GM18499 (cell line): ENCODE measurements around the gene AKAP13.
"Not testable (repeated sequence)": the region's sequence is repeated elsewhere in the genome, so short reads cannot be mapped to it uniquely, and the experiment has no call there.

Source experiments
- ATAC-seq: cut with Tn5 transposase; IDR thresholded peaks from one replicate; pipeline ENCODE4 v1.9.1; 2021; ENCODE audit warnings: moderate number of reproducible peaks; ENCODE audit not compliant: insufficient read depth, unreplicated experiment

Gene AKAP13

DNA sequence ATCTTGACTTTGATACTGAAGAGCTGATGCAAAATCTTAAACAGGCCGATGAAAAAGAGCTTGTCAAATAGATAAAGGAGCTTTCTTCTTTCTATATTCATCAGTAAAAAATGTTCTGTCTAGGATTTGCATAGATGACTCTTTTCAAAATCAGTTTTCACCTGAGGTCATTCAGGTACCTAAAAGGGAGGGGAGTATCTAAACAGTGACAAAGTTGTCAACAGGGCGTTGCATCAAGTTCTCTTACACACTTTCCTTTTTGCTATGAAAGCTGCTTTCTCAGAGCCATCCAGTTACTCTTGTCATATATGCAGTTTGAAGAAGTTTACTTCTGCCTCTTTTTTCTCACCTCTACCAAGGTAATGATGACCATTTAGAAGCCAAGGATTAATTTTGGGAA, 60.0 kb downstream of the AKAP13 start:
- ATAC-seq: no peak

GRCh38 chr15:85441854-85442253, 61.5 kb downstream of the AKAP13 start:
- not testable (repeated sequence) for ATAC-seq

GRCh38 chr15:85443046-85443445, 62.6 kb downstream of the AKAP13 start:
- peak; percentile 20 for ATAC-seq

- peak; percentile 59 for ATAC-seq
These were observed 63.2 kb downstream of the AKAP13 start for GRCh38 chr15:85443593-85444087.

DNA sequence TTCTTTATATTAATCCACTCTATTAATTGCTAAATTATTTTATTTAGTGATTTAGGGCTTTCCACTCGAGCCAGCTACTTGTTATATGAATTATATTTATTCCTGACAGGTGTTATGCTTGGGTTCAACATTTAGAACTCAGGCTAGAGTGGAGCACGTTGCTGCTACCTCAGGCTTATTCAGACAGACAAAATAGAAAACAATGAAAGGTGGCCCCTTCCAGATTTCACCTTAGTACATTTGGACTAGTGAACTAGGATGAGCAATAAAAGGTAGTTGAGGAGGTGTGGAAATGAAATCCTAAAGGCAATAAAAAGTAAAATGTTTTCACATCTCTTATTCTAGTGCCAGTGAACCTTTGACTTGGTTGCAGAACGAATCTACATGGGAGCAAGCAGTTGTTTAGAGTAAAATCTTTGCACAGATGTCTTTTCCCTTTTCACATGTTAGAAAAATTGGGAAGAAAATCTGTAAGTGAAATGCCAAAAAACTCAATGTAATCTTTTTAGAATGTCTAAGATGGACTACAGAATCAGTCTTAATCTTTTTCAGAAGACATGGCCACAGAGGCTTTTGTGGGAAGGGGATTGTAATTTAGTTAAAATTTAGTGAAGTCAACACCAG, 63.8 kb downstream of the AKAP13 start:
- no peak for ATAC-seq

- ATAC-seq: no peak
These were observed 65.0 kb downstream of the AKAP13 start for GRCh38 chr15:85445361-85445760.

DNA sequence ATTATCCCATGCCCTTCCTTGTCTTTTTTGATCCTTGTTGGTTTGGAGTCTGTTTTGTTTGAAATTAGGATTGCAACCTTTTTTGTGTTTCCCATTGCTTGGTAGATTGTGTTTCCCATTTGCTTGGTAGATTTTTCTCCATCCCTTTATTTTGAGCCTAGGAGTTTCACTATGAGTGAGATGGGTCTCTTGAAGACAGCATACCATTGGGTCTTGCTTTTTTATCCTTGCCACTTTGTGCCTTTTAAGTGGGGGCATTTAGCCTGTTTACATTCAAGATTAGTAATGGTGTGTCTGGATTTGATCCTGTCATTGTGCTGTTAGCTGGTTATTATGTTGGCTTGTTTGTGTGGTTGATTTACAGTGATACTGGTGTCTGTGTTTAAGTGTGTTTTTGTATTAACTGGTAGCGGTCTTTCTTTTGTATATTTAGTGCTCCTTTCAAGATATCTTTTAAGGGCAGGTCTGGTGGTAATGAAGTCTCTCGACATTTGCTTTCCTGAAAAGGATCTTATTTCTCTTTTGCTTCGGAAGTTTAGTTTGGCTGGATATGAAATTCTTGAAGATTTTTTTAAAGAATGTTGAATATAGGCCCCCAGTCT, 70.8 kb downstream of the AKAP13 start:
- no peak for ATAC-seq

- no peak for ATAC-seq
These were observed 72.0 kb downstream of the AKAP13 start for GRCh38 chr15:85452436-85452835.

GRCh38 chr15:85453144-85453872, 72.9 kb downstream of the AKAP13 start:
- ATAC-seq: no peak

DNA sequence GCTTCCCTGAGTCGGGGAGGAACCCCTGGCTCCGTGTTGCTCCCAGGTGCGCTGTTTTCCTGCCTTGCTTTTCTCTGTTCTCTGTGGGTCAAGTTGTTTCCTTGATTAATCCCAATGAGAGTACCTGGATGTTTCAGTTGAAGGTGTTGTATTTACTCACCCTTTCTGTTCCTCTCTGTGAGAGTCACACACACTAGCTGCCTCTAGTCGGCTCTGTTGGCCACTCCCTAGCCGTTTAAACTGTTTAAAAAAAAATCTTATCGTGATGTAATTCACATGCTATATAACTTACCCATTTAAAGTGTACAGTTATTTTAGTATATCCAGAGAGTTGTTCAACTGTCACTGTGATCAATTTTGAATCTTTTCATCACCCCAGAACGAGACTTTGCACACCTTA, 74.0 kb downstream of the AKAP13 start:
- ATAC-seq: no peak

DNA sequence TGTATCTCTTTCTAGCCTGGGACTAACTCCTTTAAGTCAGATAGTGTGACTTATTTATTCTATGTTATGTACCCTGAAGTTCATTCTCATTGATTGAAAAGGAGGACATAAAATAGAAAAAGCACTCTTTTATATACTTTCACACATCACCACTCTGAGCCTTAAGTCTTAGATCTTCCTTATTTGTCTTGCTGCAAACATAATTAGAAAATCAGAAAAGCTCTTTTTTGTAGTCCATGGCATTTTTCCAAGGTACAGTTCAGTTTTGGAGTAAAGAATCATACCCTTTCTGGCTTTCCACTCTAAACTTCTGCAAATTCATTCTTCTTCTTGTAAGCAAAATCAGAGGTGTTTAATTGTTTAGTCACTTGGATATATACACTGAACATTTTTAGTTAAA, 75.5 kb downstream of the AKAP13 start:
- ATAC-seq: no peak

GRCh38 chr15:85456798-85457197, 76.4 kb downstream of the AKAP13 start:
- no peak for ATAC-seq

DNA sequence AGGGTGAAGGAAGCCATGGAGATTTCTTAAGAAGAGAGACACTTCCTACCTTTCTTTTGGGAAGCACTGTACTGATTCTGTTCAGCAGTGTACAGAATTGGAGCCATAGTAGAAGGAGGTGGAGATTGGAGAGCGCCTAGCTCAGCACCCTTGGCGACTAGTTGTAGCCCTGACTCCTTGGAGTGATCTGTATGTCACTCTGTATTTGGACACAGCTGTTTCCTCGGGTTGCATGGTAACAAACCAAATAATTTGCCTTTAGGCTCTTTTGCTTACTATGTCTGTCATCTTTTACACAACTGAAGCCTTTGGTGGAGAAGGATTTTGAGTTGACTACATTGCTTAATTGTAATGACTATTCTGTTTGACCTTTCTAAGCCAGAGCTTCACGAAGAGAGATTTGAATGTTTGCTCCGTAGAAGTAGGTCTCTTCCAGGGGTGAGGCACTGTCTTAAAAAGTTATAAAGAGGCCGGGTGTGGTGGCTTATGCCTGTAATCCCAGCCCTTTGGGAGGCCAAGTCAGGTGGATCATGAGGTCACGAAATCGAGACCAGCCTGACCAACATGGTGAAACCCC, 77.1 kb downstream of the AKAP13 start:
- peak; percentile 79 for ATAC-seq

- ATAC-seq: no peak
These were observed 78.4 kb downstream of the AKAP13 start for GRCh38 chr15:85458764-85459163.

DNA sequence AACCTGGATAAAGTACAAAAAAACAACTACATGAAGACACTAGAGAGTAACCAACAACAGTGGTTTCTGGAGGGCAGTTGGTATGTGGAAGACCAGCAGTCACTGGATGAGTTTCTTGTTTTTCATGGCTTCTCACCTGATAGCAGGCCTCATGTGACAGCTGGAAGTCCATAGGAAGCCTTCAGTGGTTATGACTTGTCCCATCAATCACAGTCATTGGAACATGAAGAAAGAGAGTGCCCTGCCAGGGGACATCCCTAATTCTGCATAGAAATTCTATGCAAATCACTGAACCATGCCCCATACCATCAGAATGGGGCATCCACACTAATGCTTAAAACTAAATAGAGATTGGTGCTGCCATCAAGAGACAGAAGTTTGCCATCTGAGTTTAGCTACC, 81.6 kb downstream of the AKAP13 start:
- ATAC-seq: no peak

GRCh38 chr15:85463276-85463892, 83.0 kb downstream of the AKAP13 start:
- ATAC-seq: no peak

DNA sequence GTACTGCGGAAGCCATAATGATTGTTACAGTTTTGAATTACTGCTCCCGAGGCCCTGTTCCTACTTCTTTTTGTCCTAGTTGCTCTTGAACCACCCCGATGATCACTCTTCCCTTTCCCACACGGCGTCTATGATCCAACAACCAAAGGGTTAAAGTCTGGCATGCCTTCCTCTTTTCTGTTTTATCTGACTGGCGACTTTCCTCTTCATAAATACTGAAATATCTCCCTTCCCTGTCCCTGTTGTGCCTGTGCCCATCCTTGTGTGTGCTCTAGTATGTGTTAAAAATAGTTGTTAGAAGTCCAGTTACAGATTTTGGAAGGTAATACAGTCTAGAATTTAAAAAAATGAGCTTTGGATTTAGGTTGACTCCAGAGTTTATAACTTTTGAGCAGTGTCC, 83.6 kb downstream of the AKAP13 start:
- ATAC-seq: no peak

DNA sequence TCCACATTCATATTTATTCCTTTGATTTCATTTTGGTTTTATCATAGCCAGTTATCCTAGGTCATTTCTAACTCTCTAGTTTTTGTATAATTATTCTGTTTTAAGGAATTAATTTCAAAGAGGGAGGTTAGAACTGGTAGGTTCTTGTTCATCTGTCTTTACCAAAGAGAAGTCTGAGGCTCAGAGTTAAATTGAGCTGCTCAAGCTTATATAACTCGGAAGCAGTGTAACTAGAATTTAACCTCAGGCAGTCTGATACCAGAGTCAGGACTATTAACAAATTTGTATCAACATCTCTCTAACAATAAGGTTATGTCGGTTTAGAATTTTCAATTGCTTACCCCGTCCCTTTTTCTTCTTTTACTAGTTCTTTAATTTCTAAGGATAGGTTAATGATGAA, 84.1 kb downstream of the AKAP13 start:
- no peak for ATAC-seq

GRCh38 chr15:85470563-85471271, 90.3 kb downstream of the AKAP13 start:
- ATAC-seq: no peak

- no peak for ATAC-seq
These were observed 91.9 kb downstream of the AKAP13 start for GRCh38 chr15:85472349-85472748.
